ENCODE results near the gene ATP5F1E.

Gene ATP5F1E

GRCh38 chr20:59042796-59043631 is 10.9 kb upstream of the ATP5F1E start (continued):
- TF ChIP-seq PBX3 (CRISPR knock-in tag; IDR thresholded peaks at IDR 0.05) (no peak), KLF16 (tag by site-specific recombination; IDR thresholded peaks at IDR 0.05) (no peak), ZNF623 (tag by site-specific recombination; IDR thresholded peaks at IDR 0.05) (no peak), ZNF670 (tag by site-specific recombination; IDR thresholded peaks at IDR 0.05; ENCODE audit: low read depth) (no peak), ZNF23 (tag by site-specific recombination; IDR thresholded peaks at IDR 0.05; ENCODE audit: borderline replicate concordance) (no peak), ZNF132 (tag by site-specific recombination; IDR thresholded peaks at IDR 0.05; ENCODE audit: borderline replicate concordance) (no peak), SCRT1 (tag by site-specific recombination; IDR thresholded peaks at IDR 0.05; ENCODE audit: borderline replicate concordance) (peak; percentile 65; the same call in 1 of the 2 replicates), ZNF26 (tag by site-specific recombination; IDR thresholded peaks at IDR 0.05) (no peak), PATZ1 (tag by site-specific recombination; IDR thresholded peaks at IDR 0.05) (no peak), SETDB1 (IDR thresholded peaks at IDR 0.05; ENCODE audit: insufficient read length, low read length) (no peak), BCL6B (tag by site-specific recombination; IDR thresholded peaks at IDR 0.05) (no peak), ZNF48 (tag by site-specific recombination; IDR thresholded peaks at IDR 0.05) (no peak), ZNF112 (tag by site-specific recombination; IDR thresholded peaks at IDR 0.05) (no peak), ZNF677 (tag by site-specific recombination; IDR thresholded peaks at IDR 0.05) (no peak), KLF1 (tag by site-specific recombination; IDR thresholded peaks at IDR 0.05) (no peak), ZNF658 (tag by site-specific recombination; IDR thresholded peaks at IDR 0.05) (no peak), ZFP69B (tag by site-specific recombination; IDR thresholded peaks at IDR 0.05) (no peak), ZNF521 (tag by site-specific recombination; IDR thresholded peaks at IDR 0.05) (no peak), ZNF335 (tag by site-specific recombination; conservative IDR thresholded peaks at IDR 0.05) (peak; percentile 48; the same call in 1 of the 2 replicates), ZSCAN5A (tag by site-specific recombination; IDR thresholded peaks at IDR 0.05) (no peak), ZNF530 (tag by site-specific recombination; IDR thresholded peaks at IDR 0.05; ENCODE audit: low read depth) (no peak), ZNF777 (tag by site-specific recombination; IDR thresholded peaks at IDR 0.05; ENCODE audit: borderline replicate concordance) (no peak), ZBTB17 (tag by site-specific recombination; IDR thresholded peaks at IDR 0.05) (no peak), INSM2 (tag by site-specific recombination; IDR thresholded peaks at IDR 0.05) (no peak), HIC1 (tag by site-specific recombination; IDR thresholded peaks at IDR 0.05) (peak; percentile 71), KLF10 (tag by site-specific recombination; IDR thresholded peaks at IDR 0.05) (0 out of 2 replicates have a peak, but pooled peaks have one; percentile 17), ZNF596 (tag by site-specific recombination; IDR thresholded peaks at IDR 0.05) (no peak), ZBTB48 (tag by site-specific recombination; IDR thresholded peaks at IDR 0.05) (no peak), SP2 (tag by site-specific recombination; IDR thresholded peaks at IDR 0.05) (peak; percentile 43; the same call in 1 of the 2 replicates)

Measured in HEK293 (cell line).